HEK293 (cell line): ENCODE results near the gene EYA2.

ENCODE experiments used
- CTCF ChIA-PET: fragments of 350-600 bp; formaldehyde crosslinking; extraction: SDS; loops from one replicate; lab custom pipeline; 2021; ENCODE audit warnings: antibody characterized with exemption; lab: Yijun Ruan, JAX
- POLR2A ChIA-PET: fragments of 300-600 bp; formaldehyde crosslinking; extraction: SDS; loops from one replicate; lab custom pipeline; 2020; ENCODE audit warnings: antibody characterized with exemption, inconsistent platforms; lab: Yijun Ruan, JAX
- H3K27ac ChIP-seq: fragments of 200-500 bp; sonication (Bioruptor generic); 2 replicates; pipeline ENCODE4 v1.5.1; 2014; ENCODE audit warnings: low read depth, low read length, control low read depth, inconsistent platforms; ENCODE audit errors: extremely low read depth
- H3K36me3 ChIP-seq, 2 experiments: fragments of 200-500 bp in 1 of 2; sonication (Bioruptor generic) in 1 of 2; 1 replicate in 1 of 2; 2 replicates in 1 of 2; pipeline ENCODE4 v1.5.1; 2014 to 2017; ENCODE audit warnings: inconsistent platforms in 2 of 2, low read length in 2 of 2; ENCODE audit not compliant: control insufficient read depth in 2 of 2, insufficient read depth in 1 of 2
- H3K4me1 ChIP-seq: fragments of 200-500 bp; sonication (Bioruptor generic); 2 replicates; pipeline ENCODE4 v1.5.1; 2014; ENCODE audit warnings: mild to moderate bottlenecking, low read length, inconsistent platforms; ENCODE audit not compliant: control insufficient read depth, insufficient read depth
- H3K4me3 ChIP-seq: 2 replicates; pipeline ENCODE4 v1.5.1; 2011; ENCODE audit warnings: low read depth, mild to moderate bottlenecking, control low read depth, low read length, moderate library complexity
- H3K9me3 ChIP-seq: fragments of 200-500 bp; sonication (Bioruptor generic); 2 replicates; pipeline ENCODE4 v1.5.1; 2014; ENCODE audit warnings: low read depth, low read length, inconsistent platforms; ENCODE audit not compliant: control insufficient read depth, insufficient read depth
- EGR2 ChIP-seq: fragments of 450-650 bp; formaldehyde crosslinking; IDR thresholded peaks from 2 replicates; pipeline ENCODE4 v1.5.1; 2016; ENCODE audit warnings: low read depth, missing biosample characterization, missing genetic modification characterization
- ELK4 ChIP-seq: IDR thresholded peaks from 2 replicates; pipeline ENCODE4 v1.6.1; 2011; ENCODE audit warnings: mild to moderate bottlenecking, low read depth, low read length, borderline replicate concordance
- PATZ1 ChIP-seq: fragments of 450-650 bp; formaldehyde crosslinking; IDR thresholded peaks from 2 replicates; pipeline ENCODE4 v1.5.1; 2016; ENCODE audit warnings: missing biosample characterization, missing genetic modification characterization
- PRDM6 ChIP-seq: fragments of 450-650 bp; formaldehyde crosslinking; IDR thresholded peaks from 2 replicates; pipeline ENCODE4 v1.5.1; 2017; ENCODE audit warnings: missing biosample characterization, missing genetic modification characterization
- SCRT1 ChIP-seq: fragments of 450-650 bp; formaldehyde crosslinking; IDR thresholded peaks from 2 replicates; pipeline ENCODE4 v1.5.1; 2016; ENCODE audit warnings: missing biosample characterization, missing genetic modification characterization, borderline replicate concordance
- SCRT2 ChIP-seq: fragments of 450-650 bp; formaldehyde crosslinking; IDR thresholded peaks from 2 replicates; pipeline ENCODE4 v1.5.1; 2016; ENCODE audit warnings: missing biosample characterization, missing genetic modification characterization
- WT1 ChIP-seq: fragments of 450-650 bp; formaldehyde crosslinking; IDR thresholded peaks from 2 replicates; pipeline ENCODE4 v1.5.1; 2016; ENCODE audit warnings: missing biosample characterization, missing genetic modification characterization
- ZBTB11 ChIP-seq: fragments of 450-650 bp; formaldehyde crosslinking; conservative IDR thresholded peaks from 2 replicates; pipeline ENCODE4 v1.5.1; 2016; ENCODE audit warnings: low read depth, missing biosample characterization, missing genetic modification characterization
- ZBTB49 ChIP-seq: fragments of 450-650 bp; formaldehyde crosslinking; IDR thresholded peaks from 2 replicates; pipeline ENCODE4 v1.5.1; 2016; ENCODE audit warnings: missing biosample characterization, missing genetic modification characterization, low read depth
- ZFHX2 ChIP-seq: fragments of 450-650 bp; formaldehyde crosslinking; conservative IDR thresholded peaks from 2 replicates; pipeline ENCODE4 v1.5.1; 2016; ENCODE audit warnings: missing biosample characterization, missing genetic modification characterization
- ZFP3 ChIP-seq: fragments of 450-650 bp; formaldehyde crosslinking; IDR thresholded peaks from 2 replicates; pipeline ENCODE4 v1.5.1; 2016; ENCODE audit warnings: low read depth, missing biosample characterization, missing genetic modification characterization
- ZFP37 ChIP-seq: fragments of 450-650 bp; formaldehyde crosslinking; IDR thresholded peaks from 2 replicates; pipeline ENCODE4 v1.5.1; 2016; ENCODE audit warnings: missing biosample characterization, missing genetic modification characterization
- ZNF10 ChIP-seq: fragments of 450-650 bp; formaldehyde crosslinking; IDR thresholded peaks from 2 replicates; pipeline ENCODE4 v1.5.1; 2017; ENCODE audit warnings: missing biosample characterization, missing genetic modification characterization
- ZNF114 ChIP-seq: fragments of 450-650 bp; formaldehyde crosslinking; IDR thresholded peaks from 2 replicates; pipeline ENCODE4 v1.5.0; 2017; ENCODE audit warnings: missing biosample characterization, missing genetic modification characterization
- ZNF214 ChIP-seq: fragments of 450-650 bp; formaldehyde crosslinking; IDR thresholded peaks from 2 replicates; pipeline ENCODE4 v1.5.1; 2017; ENCODE audit warnings: missing biosample characterization, mild to moderate bottlenecking, missing genetic modification characterization, borderline replicate concordance
- ZNF311 ChIP-seq: fragments of 450-650 bp; formaldehyde crosslinking; IDR thresholded peaks from 2 replicates; pipeline ENCODE4 v1.5.1; 2017; ENCODE audit warnings: missing biosample characterization, missing genetic modification characterization, borderline replicate concordance
- ZNF37A ChIP-seq: fragments of 450-650 bp; IDR thresholded peaks from 2 replicates; pipeline ENCODE4 v1.5.1; 2018; ENCODE audit warnings: missing biosample characterization, missing genetic modification characterization
- ZNF433 ChIP-seq: fragments of 450-650 bp; formaldehyde crosslinking; IDR thresholded peaks from 2 replicates; pipeline ENCODE4 v1.5.1; 2016; ENCODE audit warnings: missing biosample characterization, missing genetic modification characterization, low read depth
- ZNF544 ChIP-seq: fragments of 450-650 bp; formaldehyde crosslinking; IDR thresholded peaks from 2 replicates; pipeline ENCODE4 v1.5.0; 2017; ENCODE audit warnings: missing biosample characterization, missing genetic modification characterization
- ZNF600 ChIP-seq: fragments of 450-650 bp; formaldehyde crosslinking; IDR thresholded peaks from 2 replicates; pipeline ENCODE4 v1.5.1; 2016; ENCODE audit warnings: missing biosample characterization, missing genetic modification characterization
- ZNF629 ChIP-seq: fragments of 450-650 bp; formaldehyde crosslinking; IDR thresholded peaks from 2 replicates; pipeline ENCODE4 v1.5.1; 2017; ENCODE audit warnings: missing biosample characterization, missing genetic modification characterization
- ZNF785 ChIP-seq: fragments of 450-650 bp; formaldehyde crosslinking; IDR thresholded peaks from 2 replicates; pipeline ENCODE4 v1.5.1; 2016; ENCODE audit warnings: missing biosample characterization, missing genetic modification characterization
- ZSCAN18 ChIP-seq: fragments of 450-650 bp; formaldehyde crosslinking; IDR thresholded peaks from 2 replicates; pipeline ENCODE4 v1.5.1; 2016; ENCODE audit warnings: missing biosample characterization, missing genetic modification characterization

Gene EYA2

GRCh38 chr20:47051936-47052526 lies 157.4 kb downstream of the EYA2 start:
- H3K36me3 ChIP-seq, result no peaks in the 10 kb centered on the region
- ChIA-PET POLR2A (no interaction called here), CTCF (interaction anchor here (0.5 kb wide), 1 partner anchor 39 kb away, joined by 3 read pairs; no protein-coding TSS in a partner anchor)
- H3K4me1 ChIP-seq, result peaks cover 6% of the 10 kb centered on the region
- no peaks in the 10 kb centered on the region for H3K9me3 ChIP-seq
- TF ChIP-seq ZNF544 (tag by site-specific recombination) (no peak), ZFHX2 (tag by site-specific recombination) (peak; percentile 43), EGR2 (tag by site-specific recombination) (peak; percentile 27; the same call in 1 of the 2 replicates), ZSCAN18 (tag by site-specific recombination) (no peak), SCRT2 (tag by site-specific recombination) (peak; percentile 49; the same call in 1 of the 2 replicates), ZNF433 (tag by site-specific recombination) (no peak), PRDM6 (tag by site-specific recombination) (0 out of 2 replicates have a peak, but pooled peaks have one; percentile 17), SCRT1 (tag by site-specific recombination) (peak; percentile 55; the same call in 1 of the 2 replicates), ZFP3 (tag by site-specific recombination) (no peak), ZNF114 (tag by site-specific recombination) (no peak), ZBTB11 (tag by site-specific recombination) (no peak), ZNF37A (no peak), ZNF311 (tag by site-specific recombination) (no peak), WT1 (no peak; the same call in 1 of the 2 replicates), PATZ1 (tag by site-specific recombination) (0 out of 2 replicates have a peak, but pooled peaks have one; percentile 40)
- no peak overlapping the region for H3K27ac ChIP-seq
- no peak overlapping the region for H3K4me3 ChIP-seq

GRCh38 chr20:47054506-47054905 lies 159.9 kb downstream of the EYA2 start:
- Histone ChIP-seq H3K4me3 (no peak overlapping the region), H3K27ac (no peak overlapping the region), H3K4me1 (peaks cover 6% of the 10 kb centered on the region), H3K9me3 (no peaks in the 10 kb centered on the region), H3K36me3 (no peaks in the 10 kb centered on the region)
- ChIA-PET CTCF (no interaction called here), POLR2A (no interaction called here)
- TF ChIP-seq ZNF214 (tag by site-specific recombination) (no peak), ZNF785 (tag by site-specific recombination) (no peak), ZNF629 (tag by site-specific recombination) (no peak), ZNF10 (tag by site-specific recombination) (no peak), ZNF37A (no peak), ELK4 (no peak), ZFP37 (tag by site-specific recombination) (no peak), ZNF600 (no peak), ZBTB49 (tag by site-specific recombination) (no peak)
